NB4 (cell line): ENCODE measurements around the gene RPTOR.

Experiments used
- DNase-seq: peaks from one replicate; pipeline ENCODE4 v3.0.0; 2010; ENCODE audit warnings: low read depth
- H3K4me3 ChIP-seq: one replicate; pipeline ENCODE4 v1.5.1; 2011; ENCODE audit warnings: mild to moderate bottlenecking, low read depth, low read length, moderate library complexity
- CTCF ChIP-seq: IDR thresholded peaks from one replicate; pipeline ENCODE4 v1.5.1; 2012; ENCODE audit warnings: low read depth, low read length
- MAX ChIP-seq: IDR thresholded peaks from 2 replicates; pipeline ENCODE4 v1.6.1; 2011; ENCODE audit warnings: low read depth, low read length
- MYC ChIP-seq: IDR thresholded peaks from 2 replicates; pipeline ENCODE4 v1.6.1; 2011; ENCODE audit warnings: low read depth, low read length
- POLR2A ChIP-seq: IDR thresholded peaks from 2 replicates; pipeline ENCODE4 v1.6.1; 2011; ENCODE audit warnings: mild to moderate bottlenecking; ENCODE audit not compliant: insufficient read length; ENCODE audit errors: extremely low read depth

RPTOR gene

GRCh38 chr17:80817861-80818260 lies 273.2 kb downstream of the RPTOR start:
- H3K4me3 ChIP-seq, result no peak overlapping the region
- no peak for TF ChIP-seq CTCF
- TF ChIP-seq MYC, result no peak
- TF ChIP-seq MAX, result no peak
- TF ChIP-seq POLR2A, result no peak
- DNase-seq, result no peak

GRCh38 chr17:80818871-80819270 lies 274.2 kb downstream of the RPTOR start:
- no peak for TF ChIP-seq MYC
- TF ChIP-seq MAX, result no peak
- no peak for TF ChIP-seq CTCF
- TF ChIP-seq POLR2A, result no peak
- no peak overlapping the region for H3K4me3 ChIP-seq
- DNase-seq, result no peak

- no peak for TF ChIP-seq POLR2A
- TF ChIP-seq MYC, result no peak
- no peak for TF ChIP-seq MAX
- no peak for TF ChIP-seq CTCF
- no peak overlapping the region for H3K4me3 ChIP-seq
- peak; percentile 58 for DNase-seq
Measured at GRCh38 chr17:80819422-80820164, 275.0 kb downstream of the RPTOR start.

- TF ChIP-seq MYC, result no peak
- no peak for TF ChIP-seq POLR2A
- TF ChIP-seq MAX, result no peak
- TF ChIP-seq CTCF, result no peak
- DNase-seq, result no peak
- no peak overlapping the region for H3K4me3 ChIP-seq
Measured at GRCh38 chr17:80820331-80820730, 275.7 kb downstream of the RPTOR start.

- TF ChIP-seq MAX (no peak), POLR2A (no peak), MYC (no peak), CTCF (no peak)
- no peak overlapping the region for H3K4me3 ChIP-seq
- DNase-seq, result no peak
Measured at GRCh38 chr17:80821546-80821945, 276.9 kb downstream of the RPTOR start.
